Upper lobe of left lung (tissue), 4 donors: ENCODE data around the gene SIK3.

Experiments
- POLR2AphosphoS5 ChIP-seq, 2 donors: sonication (generic); formaldehyde crosslinking; IDR thresholded peaks; one replicate each; pipeline ENCODE4 v1.5.1; 2017; ENCODE audit warnings: antibody characterized with exemption in 2 of 2
- TF ChIP-seq, protein P1 (sequence below), 6 experiments: fragments of 450-650 bp in 4 of 6; fragments of 200-600 bp in 2 of 6; sonication (generic) in 2 of 6; IDR thresholded peaks; one replicate each; pipeline ENCODE4 v1.5.1; 2016 to 2019; ENCODE audit warnings: antibody characterized with exemption in 6 of 6

DNA sequence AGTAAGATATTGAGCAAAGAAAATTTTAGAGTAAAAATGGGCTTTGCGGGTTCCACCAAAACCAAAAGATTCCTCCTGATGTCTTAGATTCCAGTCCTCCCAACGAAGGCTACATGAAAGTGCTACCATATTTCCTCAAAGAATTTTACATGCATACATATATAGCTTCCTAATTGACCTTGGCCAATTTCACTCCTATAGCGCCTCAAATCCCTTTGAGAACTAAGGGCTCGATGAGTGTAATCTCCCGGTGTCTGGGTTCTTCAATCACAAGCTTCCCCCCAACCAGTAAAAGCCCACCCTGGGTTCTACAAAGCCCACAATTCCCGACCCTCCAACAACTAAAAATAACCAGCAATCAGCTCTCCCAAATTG, 1.2 kb downstream of the SIK3 start:
- TF ChIP-seq, protein P1, sequence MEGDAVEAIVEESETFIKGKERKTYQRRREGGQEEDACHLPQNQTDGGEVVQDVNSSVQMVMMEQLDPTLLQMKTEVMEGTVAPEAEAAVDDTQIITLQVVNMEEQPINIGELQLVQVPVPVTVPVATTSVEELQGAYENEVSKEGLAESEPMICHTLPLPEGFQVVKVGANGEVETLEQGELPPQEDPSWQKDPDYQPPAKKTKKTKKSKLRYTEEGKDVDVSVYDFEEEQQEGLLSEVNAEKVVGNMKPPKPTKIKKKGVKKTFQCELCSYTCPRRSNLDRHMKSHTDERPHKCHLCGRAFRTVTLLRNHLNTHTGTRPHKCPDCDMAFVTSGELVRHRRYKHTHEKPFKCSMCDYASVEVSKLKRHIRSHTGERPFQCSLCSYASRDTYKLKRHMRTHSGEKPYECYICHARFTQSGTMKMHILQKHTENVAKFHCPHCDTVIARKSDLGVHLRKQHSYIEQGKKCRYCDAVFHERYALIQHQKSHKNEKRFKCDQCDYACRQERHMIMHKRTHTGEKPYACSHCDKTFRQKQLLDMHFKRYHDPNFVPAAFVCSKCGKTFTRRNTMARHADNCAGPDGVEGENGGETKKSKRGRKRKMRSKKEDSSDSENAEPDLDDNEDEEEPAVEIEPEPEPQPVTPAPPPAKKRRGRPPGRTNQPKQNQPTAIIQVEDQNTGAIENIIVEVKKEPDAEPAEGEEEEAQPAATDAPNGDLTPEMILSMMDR (IDR thresholded peaks at IDR 0.05): no peak
- TF ChIP-seq POLR2AphosphoS5 (IDR thresholded peaks at IDR 0.05): no peak
